ENCODE measurements around the gene TIMM10. TPM values are rescaled to one million over a fixed set of nuclear protein-coding genes. Genes with fewer than 3 reads are reported as not detected.

TIMM10 gene
- total RNA-seq, 1 experiment from 2014 or later = 94.7 TPM

DNA sequence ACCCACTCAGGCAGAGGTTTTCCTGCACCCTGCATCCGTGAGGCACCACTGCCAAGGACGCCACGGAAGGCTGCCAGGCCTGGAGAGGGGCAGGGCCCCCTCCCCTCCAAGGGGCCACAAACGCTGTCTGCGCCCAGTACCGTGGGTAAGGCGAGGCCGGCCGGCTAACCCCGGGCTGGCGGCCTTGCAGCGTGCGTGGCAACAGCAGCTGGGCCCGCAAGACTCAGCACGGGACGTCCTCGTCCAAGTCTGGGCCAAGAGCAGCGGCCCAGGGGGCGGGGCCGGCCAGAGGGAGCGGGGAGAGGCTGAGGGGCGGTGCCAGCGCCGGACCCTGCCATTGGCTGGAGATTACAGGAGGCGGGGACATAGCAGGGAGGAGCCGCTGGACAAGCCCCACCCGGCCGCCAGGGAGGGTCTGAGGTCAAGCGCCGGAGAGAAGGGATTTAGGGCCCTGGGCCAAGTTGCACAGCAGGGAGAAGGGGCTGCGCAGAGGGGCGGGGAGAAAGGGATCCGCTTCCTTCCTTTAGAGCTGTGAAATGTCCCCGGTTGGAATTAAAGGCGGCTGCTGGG is 31.1 kb downstream of the TIMM10 start:
- Histone ChIP-seq H3K4me1 (replicated peaks; ENCODE audit: insufficient read depth) (peaks cover 58% of the 10 kb centered on the region), H4K20me1 (ENCODE audit: insufficient read depth) (no peaks in the 10 kb centered on the region), H3K27me3 (ENCODE audit: insufficient read depth, low read depth) (no peaks in the 10 kb centered on the region), H3K36me3 (ENCODE audit: low read depth) (no peaks in the 10 kb centered on the region), H3K4me2 (peak overlapping the region; percentile 93), H2AFZ (peak overlapping the region; percentile 76), H3K27ac (no peak overlapping the region), H3F3A (ENCODE audit: insufficient read depth, low read depth) (peaks cover 27% of the 10 kb centered on the region), H3K9me2 (ENCODE audit: insufficient read depth) (no peaks in the 10 kb centered on the region), H3K9me3 (ENCODE audit: insufficient read depth, low read depth) (no peaks in the 10 kb centered on the region), H3K79me2 (ENCODE audit: low read depth) (no peaks in the 10 kb centered on the region), H3K4me3 (peak overlapping the region; percentile 52)
- peak; percentile 78 to 96 for DNase-seq
- intact Hi-C loops (cut with micrococcal nuclease; ENCODE audit: unreplicated experiment) = no loop called here
- CTCF ChIA-PET = no interaction called here
- POLR2A ChIA-PET (ENCODE audit: unreplicated experiment) = no interaction called here
- BruUV-seq (replicated peaks) = no TSS peak
- TF ChIP-seq EZH2 (IDR thresholded peaks at IDR 0.05; ENCODE audit: low read depth) (no peak), CTCF (conservative IDR thresholded peaks at IDR 0.05) (no peak)

GRCh38 chr11:57498540-57498939 is 32.0 kb downstream of the TIMM10 start:
- BruUV-seq (replicated peaks) = no TSS peak
- ChIA-PET CTCF (no interaction called here), POLR2A (ENCODE audit: unreplicated experiment) (interaction anchor here (0.6 kb wide), 1 partner anchor 18 kb away, joined by 3 read pairs; no protein-coding TSS in a partner anchor)
- H3K27me3 ChIP-seq (ENCODE audit: insufficient read depth, low read depth) = no peaks in the 10 kb centered on the region
- H2AFZ ChIP-seq = no peak overlapping the region
- H3K4me2 ChIP-seq = no peak overlapping the region
- no peaks in the 10 kb centered on the region for H4K20me1 ChIP-seq (ENCODE audit: insufficient read depth)
- H3K79me2 ChIP-seq (ENCODE audit: low read depth) = no peaks in the 10 kb centered on the region
- H3K36me3 ChIP-seq (ENCODE audit: low read depth) = no peaks in the 10 kb centered on the region
- no peak for TF ChIP-seq EZH2 (IDR thresholded peaks at IDR 0.05; ENCODE audit: low read depth)
- TF ChIP-seq CTCF (conservative IDR thresholded peaks at IDR 0.05) = no peak
- no peaks in the 10 kb centered on the region for H3K9me2 ChIP-seq (ENCODE audit: insufficient read depth)
- H3K27ac ChIP-seq = no peak overlapping the region
- peaks cover 27% of the 10 kb centered on the region for H3F3A ChIP-seq (ENCODE audit: insufficient read depth, low read depth)
- no peak overlapping the region for H3K4me3 ChIP-seq
- no peak for DNase-seq
- no peaks in the 10 kb centered on the region for H3K9me3 ChIP-seq (ENCODE audit: insufficient read depth, low read depth)
- intact Hi-C loops (cut with micrococcal nuclease; ENCODE audit: unreplicated experiment) = no loop called here
- peaks cover 66% of the 10 kb centered on the region for H3K4me1 ChIP-seq (replicated peaks; ENCODE audit: insufficient read depth)

GRCh38 chr11:57497303-57498247 is 33.0 kb downstream of the TIMM10 start:
- Histone ChIP-seq H3K4me3 (no peak overlapping the region), H3K4me1 (replicated peaks; ENCODE audit: insufficient read depth) (peaks cover 62% of the 10 kb centered on the region), H3K27ac (no peak overlapping the region), H2AFZ (no peak overlapping the region), H3K9me3 (ENCODE audit: insufficient read depth, low read depth) (no peaks in the 10 kb centered on the region), H3K9me2 (ENCODE audit: insufficient read depth) (no peaks in the 10 kb centered on the region), H3K4me2 (no peak overlapping the region), H3K36me3 (ENCODE audit: low read depth) (no peaks in the 10 kb centered on the region), H3F3A (ENCODE audit: insufficient read depth, low read depth) (peaks cover 18% of the 10 kb centered on the region), H3K27me3 (ENCODE audit: insufficient read depth, low read depth) (no peaks in the 10 kb centered on the region), H4K20me1 (ENCODE audit: insufficient read depth) (no peaks in the 10 kb centered on the region), H3K79me2 (ENCODE audit: low read depth) (no peaks in the 10 kb centered on the region)
- no TSS peak for BruUV-seq (replicated peaks)
- CTCF ChIA-PET = interaction anchor here (0.6 kb wide), 1 partner anchor 11 kb away, joined by 4 read pairs; no protein-coding TSS in a partner anchor
- POLR2A ChIA-PET (ENCODE audit: unreplicated experiment) = interaction anchor here (0.6 kb wide), 1 partner anchor 281 kb away, joined by 5 read pairs; no protein-coding TSS in a partner anchor
- DNase-seq = no peak
- TF ChIP-seq EZH2 (IDR thresholded peaks at IDR 0.05; ENCODE audit: low read depth) = no peak
- TF ChIP-seq CTCF (conservative IDR thresholded peaks at IDR 0.05) = no peak
- intact Hi-C loops (cut with micrococcal nuclease; ENCODE audit: unreplicated experiment) = no loop called here

Data from PC-9 (cell line).